Measurements from ENCODE around the gene CIZ1. TPM values are rescaled to one million over a fixed set of nuclear protein-coding genes. Genes with fewer than 3 reads are reported as not detected.
A peak's percentile ranks its signal among the peaks of the same experiment; 100 is the strongest.
"Not testable (repeated sequence)": the region's sequence is repeated elsewhere in the genome, so short reads cannot be mapped to it uniquely, and the experiment has no call there.

Gene CIZ1
- 23.6 TPM for total RNA-seq
- 95.8 TPM for polyA plus RNA-seq

GRCh38 chr9:128191406-128192046 is at the start of gene CIZ1:
CIZ1 (minus strand) TSS chr9:128191572; CDS start chr9:128190857, 715 bp downstream.
- no peak for DNase-seq (ENCODE audit: extremely low spot score)
- Histone ChIP-seq H3K36me3 (ENCODE audit: insufficient read depth) (no peaks in the 10 kb centered on the region), H3K4me3 (ENCODE audit: low read depth, low read length) (peak within 1 kb of the TSS; percentile 86), H3K27ac (ENCODE audit: low read depth) (peak within 1 kb of the TSS; percentile 95), H3K4me1 (ENCODE audit: insufficient read depth) (peaks cover 3% of the 10 kb centered on the region)
- under 1% methylated on average over 71 of the region's 71 CpGs for WGBS

- WGBS, result 87% methylated on average over 28 of the region's 28 CpGs
- no peaks in the 10 kb centered on the region for H3K36me3 ChIP-seq (ENCODE audit: insufficient read depth)
- H3K4me1 ChIP-seq (ENCODE audit: insufficient read depth), result no peaks in the 10 kb centered on the region
- H3K4me3 ChIP-seq (ENCODE audit: low read depth, low read length), result no peak overlapping the region
- H3K27ac ChIP-seq (ENCODE audit: low read depth), result no peak overlapping the region
- no peak for DNase-seq (ENCODE audit: extremely low spot score)
Measured at GRCh38 chr9:128233817-128234406, 42.5 kb upstream of the CIZ1 start.

GRCh38 chr9:128232528-128233428 is 41.4 kb upstream of the CIZ1 start:
- Histone ChIP-seq H3K27ac (ENCODE audit: low read depth) (no peak overlapping the region), H3K4me3 (ENCODE audit: low read depth, low read length) (no peak overlapping the region), H3K4me1 (ENCODE audit: insufficient read depth) (no peaks in the 10 kb centered on the region), H3K36me3 (ENCODE audit: insufficient read depth) (no peaks in the 10 kb centered on the region)
- 77% methylated on average over 22 of the region's 22 CpGs for WGBS
- no peak for DNase-seq (ENCODE audit: extremely low spot score)

DNA sequence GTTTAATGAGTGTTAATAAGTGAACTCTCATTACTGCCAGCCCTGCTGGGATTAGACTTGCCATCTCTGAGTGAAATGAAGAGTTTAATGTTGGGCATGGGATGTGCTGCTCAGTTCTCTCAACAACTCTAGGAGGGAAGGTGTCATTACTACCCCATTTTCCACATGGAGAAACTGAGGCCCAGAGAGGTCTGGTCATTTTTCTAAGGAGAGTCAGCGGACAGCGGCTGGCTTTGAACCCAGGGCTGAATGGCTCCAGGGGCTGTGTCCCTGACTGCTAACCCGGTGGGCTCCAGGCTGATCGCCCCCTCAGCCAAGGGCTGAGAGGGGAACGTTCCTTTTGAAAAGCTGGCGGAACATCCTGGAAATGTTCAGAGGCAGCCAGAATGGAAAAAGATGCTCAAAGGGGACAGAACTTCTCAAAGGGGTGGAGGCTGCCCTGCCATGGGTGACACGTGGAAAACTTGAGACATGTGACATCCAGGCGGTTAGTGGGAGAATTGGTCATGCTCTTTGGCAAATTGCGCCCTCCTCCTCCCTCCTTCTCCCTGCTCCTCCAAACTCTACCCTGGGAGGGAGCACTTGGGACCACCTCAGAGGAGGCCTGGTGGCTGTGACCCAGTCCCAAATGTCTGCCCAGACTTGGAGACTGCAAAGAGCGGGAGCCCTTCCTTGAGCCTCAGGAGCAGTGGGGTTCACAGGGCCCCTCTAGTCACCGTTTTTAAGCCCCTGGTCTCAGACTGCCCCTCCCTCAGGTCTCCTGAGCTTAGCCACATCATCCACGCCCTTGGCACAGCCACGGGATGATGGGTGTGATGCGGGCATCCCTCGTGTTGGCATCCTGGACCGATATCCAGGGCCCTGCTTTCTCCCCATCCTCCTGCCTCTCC is 40.5 kb upstream of the CIZ1 start:
- no peak for DNase-seq (ENCODE audit: extremely low spot score)
- no peak overlapping the region for H3K27ac ChIP-seq (ENCODE audit: low read depth)
- 66% methylated on average over 16 of the region's 16 CpGs for WGBS
- no peaks in the 10 kb centered on the region for H3K4me1 ChIP-seq (ENCODE audit: insufficient read depth)
- no peak overlapping the region for H3K4me3 ChIP-seq (ENCODE audit: low read depth, low read length)
- no peaks in the 10 kb centered on the region for H3K36me3 ChIP-seq (ENCODE audit: insufficient read depth)

GRCh38 chr9:128230897-128231296 is 39.5 kb upstream of the CIZ1 start:
- DNase-seq (ENCODE audit: extremely low spot score); H3K4me3 ChIP-seq (ENCODE audit: low read depth, low read length); H3K36me3 ChIP-seq (ENCODE audit: insufficient read depth); H3K4me1 ChIP-seq (ENCODE audit: insufficient read depth); H3K27ac ChIP-seq (ENCODE audit: low read depth): not testable (repeated sequence)
- WGBS, result 79% methylated on average over 7 of the region's 7 CpGs

DNA sequence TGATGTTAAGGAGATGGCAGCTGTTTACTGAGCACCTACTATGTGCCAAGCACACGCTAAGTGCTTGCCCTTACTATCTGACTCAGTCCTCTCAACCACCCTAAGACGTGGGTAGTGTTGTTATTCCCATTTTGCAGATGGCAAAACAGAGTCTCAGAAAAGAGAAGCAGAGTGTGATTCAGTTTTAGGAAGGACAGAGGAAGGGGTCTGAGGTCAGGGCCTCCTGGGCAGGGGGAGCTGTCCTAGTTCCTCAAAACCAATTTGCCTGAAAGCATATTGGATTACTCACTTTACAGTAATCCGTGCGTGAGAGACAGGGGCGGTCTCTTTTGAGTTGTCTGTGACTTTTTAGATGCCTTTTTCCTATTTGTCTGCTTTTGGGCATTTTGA is 35.0 kb upstream of the CIZ1 start:
- Histone ChIP-seq H3K36me3 (ENCODE audit: insufficient read depth) (no peaks in the 10 kb centered on the region), H3K4me3 (ENCODE audit: low read depth, low read length) (no peak overlapping the region), H3K27ac (ENCODE audit: low read depth) (no peak overlapping the region), H3K4me1 (ENCODE audit: insufficient read depth) (no peaks in the 10 kb centered on the region)
- WGBS, result 87% methylated on average over 5 of the region's 5 CpGs
- DNase-seq (ENCODE audit: extremely low spot score), result no peak

DNA sequence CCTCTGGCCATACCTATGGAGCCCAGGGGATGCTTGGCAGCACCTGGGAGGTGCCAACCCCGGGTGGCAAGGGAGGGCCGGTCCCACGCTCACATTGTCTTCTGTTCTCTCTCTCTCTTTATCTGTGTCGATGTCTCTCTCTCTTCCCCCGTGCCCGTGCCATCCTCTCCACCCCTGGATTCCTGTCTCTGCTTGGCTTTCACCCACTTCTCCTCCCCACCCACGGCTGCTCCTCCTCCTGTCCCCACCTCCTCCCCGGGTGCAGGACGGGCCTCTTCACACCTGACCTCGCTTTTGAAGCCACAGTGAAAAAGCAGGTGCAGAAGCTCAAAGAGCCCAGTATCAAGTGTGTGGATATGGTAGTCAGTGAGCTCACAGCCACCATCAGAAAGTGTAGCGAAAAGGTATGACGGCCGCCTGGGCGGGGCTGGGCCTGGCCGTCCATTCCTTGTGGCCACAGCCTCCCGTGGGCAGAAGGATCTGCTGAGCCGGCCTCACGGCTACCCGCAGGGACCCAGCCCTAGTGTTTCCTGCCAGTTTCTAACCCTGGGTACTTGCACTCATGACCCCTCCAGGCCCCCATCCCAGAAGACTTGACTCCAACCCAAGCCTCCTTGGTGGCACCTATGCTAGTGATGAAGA is 34.5 kb upstream of the CIZ1 start:
- WGBS, result 84% methylated on average over 19 of the region's 19 CpGs
- Histone ChIP-seq H3K4me1 (ENCODE audit: insufficient read depth) (no peaks in the 10 kb centered on the region), H3K27ac (ENCODE audit: low read depth) (no peak overlapping the region), H3K4me3 (ENCODE audit: low read depth, low read length) (no peak overlapping the region), H3K36me3 (ENCODE audit: insufficient read depth) (no peaks in the 10 kb centered on the region)
- no peak for DNase-seq (ENCODE audit: extremely low spot score)

GRCh38 chr9:128224877-128225276 is 33.5 kb upstream of the CIZ1 start:
- H3K4me3 ChIP-seq (ENCODE audit: low read depth, low read length), result no peak overlapping the region
- no peak for DNase-seq (ENCODE audit: extremely low spot score)
- H3K27ac ChIP-seq (ENCODE audit: low read depth), result no peak overlapping the region
- WGBS, result 91% methylated on average over 7 of the region's 7 CpGs
- H3K4me1 ChIP-seq (ENCODE audit: insufficient read depth), result no peaks in the 10 kb centered on the region
- no peaks in the 10 kb centered on the region for H3K36me3 ChIP-seq (ENCODE audit: insufficient read depth)

- H3K27ac ChIP-seq (ENCODE audit: low read depth), result no peak overlapping the region
- no peaks in the 10 kb centered on the region for H3K36me3 ChIP-seq (ENCODE audit: insufficient read depth)
- 89% methylated on average over 13 of the region's 13 CpGs for WGBS
- DNase-seq (ENCODE audit: extremely low spot score), result no peak
- H3K4me3 ChIP-seq (ENCODE audit: low read depth, low read length), result no peak overlapping the region
- no peaks in the 10 kb centered on the region for H3K4me1 ChIP-seq (ENCODE audit: insufficient read depth)
Measured at GRCh38 chr9:128222880-128223670, 31.7 kb upstream of the CIZ1 start.

- WGBS, result 89% methylated on average over 10 of the region's 10 CpGs
- no peak for DNase-seq (ENCODE audit: extremely low spot score)
Measured at GRCh38 chr9:128222026-128222425, 30.7 kb upstream of the CIZ1 start.

GRCh38 chr9:128219831-128220230 is 28.5 kb upstream of the CIZ1 start:
- H3K4me1 ChIP-seq (ENCODE audit: insufficient read depth), result no peaks in the 10 kb centered on the region
- 94% methylated on average over 9 of the region's 9 CpGs for WGBS
- no peak overlapping the region for H3K27ac ChIP-seq (ENCODE audit: low read depth)
- DNase-seq (ENCODE audit: extremely low spot score), result no peak
- H3K4me3 ChIP-seq (ENCODE audit: low read depth, low read length), result no peak overlapping the region
- H3K36me3 ChIP-seq (ENCODE audit: insufficient read depth), result no peaks in the 10 kb centered on the region

More at GRCh38 chr9:128222026-128222425, 30.7 kb upstream of the CIZ1 start:
- no peak overlapping the region for H3K27ac ChIP-seq (ENCODE audit: low read depth)
- no peak overlapping the region for H3K4me3 ChIP-seq (ENCODE audit: low read depth, low read length)
- H3K36me3 ChIP-seq (ENCODE audit: insufficient read depth), result no peaks in the 10 kb centered on the region
- H3K4me1 ChIP-seq (ENCODE audit: insufficient read depth), result no peaks in the 10 kb centered on the region
